GM19035 (cell line): ENCODE results near the gene PRDM2.

Source experiments
- ATAC-seq: cut with Tn5 transposase; IDR thresholded peaks from one replicate; pipeline ENCODE4 v1.9.1; 2021; ENCODE audit not compliant: unreplicated experiment

PRDM2 gene

GRCh38 chr1:13830616-13831280 is 130.8 kb downstream of the PRDM2 start:
- no peak for ATAC-seq

- no peak for ATAC-seq
Measured at GRCh38 chr1:13832100-13832499, 132.1 kb downstream of the PRDM2 start.

- no peak for ATAC-seq
Measured at GRCh38 chr1:13832536-13832935, 132.5 kb downstream of the PRDM2 start.

GRCh38 chr1:13836136-13836535 is 136.1 kb downstream of the PRDM2 start:
- no peak for ATAC-seq

- no peak for ATAC-seq
Measured at GRCh38 chr1:13836631-13837030, 136.6 kb downstream of the PRDM2 start.

- no peak for ATAC-seq
Measured at GRCh38 chr1:13838236-13838635, 138.2 kb downstream of the PRDM2 start.

GRCh38 chr1:13842497-13842896 is 142.5 kb downstream of the PRDM2 start:
- ATAC-seq = no peak

- ATAC-seq = no peak
Measured at GRCh38 chr1:13851726-13852125, 151.7 kb downstream of the PRDM2 start.

- no peak for ATAC-seq
Measured at GRCh38 chr1:13855554-13855953, 155.6 kb downstream of the PRDM2 start.

GRCh38 chr1:13860031-13860430 is 160.0 kb downstream of the PRDM2 start:
- no peak for ATAC-seq

GRCh38 chr1:13864760-13865159 is 164.8 kb downstream of the PRDM2 start:
- ATAC-seq = no peak

GRCh38 chr1:13865851-13866250 is 165.9 kb downstream of the PRDM2 start:
- no peak for ATAC-seq

GRCh38 chr1:13867603-13868002 is 167.6 kb downstream of the PRDM2 start:
- no peak for ATAC-seq

- ATAC-seq = no peak
Measured at GRCh38 chr1:13869172-13869797, 169.3 kb downstream of the PRDM2 start.

GRCh38 chr1:13871413-13871812 is 171.4 kb downstream of the PRDM2 start:
- ATAC-seq = no peak

- no peak for ATAC-seq
Measured at GRCh38 chr1:13871886-13872285, 171.9 kb downstream of the PRDM2 start.

GRCh38 chr1:13873032-13873431 is 173.0 kb downstream of the PRDM2 start:
- ATAC-seq = no peak
